ENCODE data around the gene GSK3B. TPM values are rescaled to one million over a fixed set of nuclear protein-coding genes. Genes with fewer than 3 reads are reported as not detected.

GSK3B gene
- total and polyA plus RNA-seq, 2 donors (not counting 1 experiment from before 2014, with no cell fraction given): 12.3 to 33.3 TPM

DNA sequence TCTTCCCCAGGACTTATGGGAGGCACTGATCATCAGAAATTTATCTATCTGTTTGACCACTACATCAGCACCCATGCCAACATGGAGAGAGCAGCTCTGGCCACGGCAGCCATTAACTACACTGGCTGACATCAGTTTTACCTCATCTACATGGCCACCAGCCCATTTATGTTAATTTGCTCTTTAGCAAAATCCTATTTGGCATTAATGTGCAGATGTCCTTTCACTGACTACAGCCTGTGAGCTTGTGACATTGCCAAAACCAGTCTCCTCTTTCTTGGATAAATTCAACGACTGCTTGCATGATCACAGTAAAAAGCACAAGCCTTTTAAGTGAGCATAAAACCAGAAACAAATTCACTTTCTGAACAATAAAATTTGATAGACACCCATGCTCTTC lies 264.8 kb downstream of the GSK3B start:
- H3K4me1 Mint-ChIP-seq: no peaks in the 10 kb centered on the region
- no peaks in the 10 kb centered on the region for H3K9me3 Mint-ChIP-seq (ENCODE audit: insufficient read depth)
- Histone ChIP-seq H3K27ac (ENCODE audit: low read length in 2 of 2) (no peak overlapping the region), H3K36me3 (replicated peaks in 1 of 2; ENCODE audit: control extremely low read depth in 1 of 2, control insufficient read depth in 1 of 2, extremely low read depth in 1 of 2, insufficient read depth in 2 of 2, low read length in 1 of 2) (peaks cover 9 to 15% of the 10 kb centered on the region in 2 experiments), H3K9me3 (ENCODE audit: control extremely low read depth in 1 of 3, control insufficient read depth in 2 of 3, insufficient read depth in 1 of 3, low read length in 2 of 3) (no peaks in the 10 kb centered on the region), H3K4me2 (replicated peaks; ENCODE audit: low read depth, low read length, poor library complexity, severe bottlenecking) (no peak overlapping the region), H3K4me3 (ENCODE audit: control extremely low read depth in 1 of 5, extremely low read depth in 1 of 5, insufficient read depth in 1 of 5, low read depth in 2 of 5, low read length in 4 of 5) (no peak overlapping the region), H4K20me1 (ENCODE audit: control insufficient read depth, insufficient read depth, low read length, poor library complexity, severe bottlenecking) (peaks cover 11% of the 10 kb centered on the region), H3K4me1 (ENCODE audit: control insufficient read depth in 2 of 2, insufficient read depth in 2 of 2, low read length in 2 of 2) (no peaks in the 10 kb centered on the region), H3K9ac (ENCODE audit: low read length) (no peak overlapping the region), H3K27me3 (replicated peaks in 1 of 4; ENCODE audit: control extremely low read depth in 1 of 4, control insufficient read depth in 3 of 4, insufficient read depth in 4 of 4, low read length in 3 of 4) (no peaks in the 10 kb centered on the region), H3K79me2 (ENCODE audit: control insufficient read depth, insufficient read depth, low read length) (no peaks in the 10 kb centered on the region), H2AFZ (ENCODE audit: insufficient read depth, low read depth, low read length, poor library complexity, severe bottlenecking) (no peak overlapping the region)
- ATAC-seq (ENCODE audit: low read depth) (no peak), DNase-seq (no peak)
- no peak overlapping the region for H3K27ac Mint-ChIP-seq
- no peaks in the 10 kb centered on the region for H3K27me3 Mint-ChIP-seq
- H3K4me3 Mint-ChIP-seq: no peak overlapping the region
- ChIA-PET POLR2A (no interaction called here), CTCF (interaction anchor here (1.0 to 1.8 kb wide), 3 partner anchors 10 to 318 kb away, joined by 4 to 6 read pairs (median 5); no protein-coding TSS in a partner anchor)
- intact Hi-C loops (cut with micrococcal nuclease): loop anchor here (10.0 kb wide), 1 partner anchor 585 kb away; no protein-coding TSS in a partner anchor
- TF ChIP-seq, protein P1, sequence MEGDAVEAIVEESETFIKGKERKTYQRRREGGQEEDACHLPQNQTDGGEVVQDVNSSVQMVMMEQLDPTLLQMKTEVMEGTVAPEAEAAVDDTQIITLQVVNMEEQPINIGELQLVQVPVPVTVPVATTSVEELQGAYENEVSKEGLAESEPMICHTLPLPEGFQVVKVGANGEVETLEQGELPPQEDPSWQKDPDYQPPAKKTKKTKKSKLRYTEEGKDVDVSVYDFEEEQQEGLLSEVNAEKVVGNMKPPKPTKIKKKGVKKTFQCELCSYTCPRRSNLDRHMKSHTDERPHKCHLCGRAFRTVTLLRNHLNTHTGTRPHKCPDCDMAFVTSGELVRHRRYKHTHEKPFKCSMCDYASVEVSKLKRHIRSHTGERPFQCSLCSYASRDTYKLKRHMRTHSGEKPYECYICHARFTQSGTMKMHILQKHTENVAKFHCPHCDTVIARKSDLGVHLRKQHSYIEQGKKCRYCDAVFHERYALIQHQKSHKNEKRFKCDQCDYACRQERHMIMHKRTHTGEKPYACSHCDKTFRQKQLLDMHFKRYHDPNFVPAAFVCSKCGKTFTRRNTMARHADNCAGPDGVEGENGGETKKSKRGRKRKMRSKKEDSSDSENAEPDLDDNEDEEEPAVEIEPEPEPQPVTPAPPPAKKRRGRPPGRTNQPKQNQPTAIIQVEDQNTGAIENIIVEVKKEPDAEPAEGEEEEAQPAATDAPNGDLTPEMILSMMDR (IDR thresholded peaks at IDR 0.05): no peak
- TF ChIP-seq EZH2 (IDR thresholded peaks at IDR 0.05; ENCODE audit: borderline replicate concordance, insufficient read depth, low read depth, low read length, poor library complexity, severe bottlenecking): no peak
- 100% methylated on average over 2 of the region's 2 CpGs for WGBS (ENCODE audit: insufficient coverage)

- no peaks in the 10 kb centered on the region for H3K9me3 ChIP-seq (ENCODE audit: control extremely low read depth in 1 of 3, control insufficient read depth in 2 of 3, insufficient read depth in 1 of 3, low read length in 2 of 3)
- no peak for DNase-seq
- intact Hi-C loops (cut with micrococcal nuclease): loop anchor here (10.0 kb wide), 1 partner anchor 588 kb away; no protein-coding TSS in a partner anchor
- CTCF ChIA-PET: interaction anchor here (0.6 kb wide), 1 partner anchor 293 kb away, joined by 3 read pairs; no protein-coding TSS in a partner anchor
- no peaks in the 10 kb centered on the region for H3K4me1 Mint-ChIP-seq
- no peaks in the 10 kb centered on the region for H3K9me3 Mint-ChIP-seq (ENCODE audit: insufficient read depth)
- H3K4me3 ChIP-seq (ENCODE audit: control extremely low read depth in 1 of 5, extremely low read depth in 1 of 5, insufficient read depth in 1 of 5, low read depth in 2 of 5, low read length in 4 of 5): no peak overlapping the region
- no peak overlapping the region for H3K27ac ChIP-seq (ENCODE audit: low read length in 2 of 2)
- H3K9ac ChIP-seq (ENCODE audit: low read length): no peak overlapping the region
- H3K36me3 ChIP-seq (replicated peaks in 1 of 2; ENCODE audit: control extremely low read depth in 1 of 2, control insufficient read depth in 1 of 2, extremely low read depth in 1 of 2, insufficient read depth in 2 of 2, low read length in 1 of 2): peaks cover 10 to 12% of the 10 kb centered on the region in 2 experiments
- no peaks in the 10 kb centered on the region for H3K27me3 ChIP-seq (replicated peaks in 1 of 4; ENCODE audit: control extremely low read depth in 1 of 4, control insufficient read depth in 3 of 4, insufficient read depth in 4 of 4, low read length in 3 of 4)
- no peak overlapping the region for H3K27ac Mint-ChIP-seq
- no peak overlapping the region for H3K4me2 ChIP-seq (replicated peaks; ENCODE audit: low read depth, low read length, poor library complexity, severe bottlenecking)
- no peak for ATAC-seq (ENCODE audit: low read depth)
- H3K79me2 ChIP-seq (ENCODE audit: control insufficient read depth, insufficient read depth, low read length): no peaks in the 10 kb centered on the region
- TF ChIP-seq, protein P1 (IDR thresholded peaks at IDR 0.05): no peak
- TF ChIP-seq EZH2 (IDR thresholded peaks at IDR 0.05; ENCODE audit: borderline replicate concordance, insufficient read depth, low read depth, low read length, poor library complexity, severe bottlenecking): no peak
- POLR2A ChIA-PET: no interaction called here
- H3K4me1 ChIP-seq (ENCODE audit: control insufficient read depth in 2 of 2, insufficient read depth in 2 of 2, low read length in 2 of 2): no peaks in the 10 kb centered on the region
- WGBS (ENCODE audit: insufficient coverage): 95% methylated on average over 4 of the region's 7 CpGs
- H3K4me3 Mint-ChIP-seq: no peak overlapping the region
- no peaks in the 10 kb centered on the region for H3K27me3 Mint-ChIP-seq
- H4K20me1 ChIP-seq (ENCODE audit: control insufficient read depth, insufficient read depth, low read length, poor library complexity, severe bottlenecking): peaks cover 11% of the 10 kb centered on the region
- no peak overlapping the region for H2AFZ ChIP-seq (ENCODE audit: insufficient read depth, low read depth, low read length, poor library complexity, severe bottlenecking)
Observed at GRCh38 chr3:119826711-119827608, 267.3 kb downstream of the GSK3B start.

Measured in B cell (primary cell).